GM23338 (cell line): ENCODE measurements around the gene TTLL13. TPM values are rescaled to one million over a fixed set of nuclear protein-coding genes. Genes with fewer than 3 reads are reported as not detected.

ENCODE experiments used
- ATAC-seq: fragments of 200-7000 bp; cut with Tn5 transposase; 3 replicates; pipeline ENCODE4 v1.9.1; 2020
- DNase-seq: peaks from one replicate; pipeline ENCODE4 v3.0.0-alpha.2; 2015; ENCODE audit warnings: low spot score
- H2AFZ ChIP-seq: fragments of 200-600 bp; sonication (generic); 2 replicates; pipeline ENCODE4 v1.8.0; 2016; ENCODE audit warnings: antibody characterized with exemption, mild to moderate bottlenecking, moderate library complexity
- H3F3A ChIP-seq: fragments of 200-600 bp; sonication (generic); replicated peaks from 2 replicates; pipeline ENCODE4 v1.8.0; 2017; ENCODE audit warnings: antibody characterized with exemption, mixed run types, low read depth
- H3K27ac ChIP-seq: fragments of 200-600 bp; sonication (generic); 2 replicates; pipeline ENCODE4 v1.6.1; 2016; ENCODE audit warnings: low read depth
- H3K27me3 ChIP-seq: fragments of 200-600 bp; sonication (generic); 2 replicates; pipeline ENCODE4 v1.8.0; 2016; ENCODE audit warnings: mild to moderate bottlenecking, mixed run types, moderate library complexity; ENCODE audit not compliant: insufficient read depth
- H3K36me3 ChIP-seq: fragments of 200-600 bp; sonication (generic); 2 replicates; pipeline ENCODE4 v1.8.0; 2016; ENCODE audit warnings: mild to moderate bottlenecking; ENCODE audit not compliant: insufficient read depth
- H3K4me1 ChIP-seq: fragments of 200-600 bp; sonication (generic); 2 replicates; pipeline ENCODE4 v1.8.0; 2016; ENCODE audit warnings: mild to moderate bottlenecking, moderate library complexity; ENCODE audit not compliant: insufficient read depth
- H3K4me2 ChIP-seq: fragments of 200-600 bp; sonication (generic); 2 replicates; pipeline ENCODE4 v1.7.1; 2017; ENCODE audit warnings: mixed run types
- H3K4me3 ChIP-seq: fragments of 200-600 bp; sonication (generic); 2 replicates; pipeline ENCODE4 v1.6.1; 2016; ENCODE audit warnings: mixed run types
- H3K79me2 ChIP-seq: fragments of 200-600 bp; sonication (generic); replicated peaks from 2 replicates; pipeline ENCODE4 v1.8.0; 2017; ENCODE audit warnings: mild to moderate bottlenecking; ENCODE audit not compliant: insufficient read depth
- H3K9me2 ChIP-seq: fragments of 200-600 bp; sonication (generic); 2 replicates; pipeline ENCODE4 v1.8.0; 2017; ENCODE audit not compliant: insufficient read depth
- H4K20me1 ChIP-seq: fragments of 200-600 bp; sonication (generic); replicated peaks from 2 replicates; pipeline ENCODE4 v1.8.0; 2017; ENCODE audit warnings: mild to moderate bottlenecking; ENCODE audit not compliant: insufficient read depth
- H3K27ac Mint-ChIP-seq: 2 replicates; pipeline ENCODE4 v1.8.0; 2020; ENCODE audit warnings: inconsistent platforms, mild to moderate bottlenecking, moderate library complexity, mixed read lengths
- H3K27me3 Mint-ChIP-seq: 3 replicates; pipeline ENCODE4 v1.8.0; 2022; ENCODE audit warnings: low read depth, mild to moderate bottlenecking, moderate library complexity, mixed read lengths, inconsistent platforms; ENCODE audit not compliant: insufficient read depth, poor library complexity
- H3K36me3 Mint-ChIP-seq: 3 replicates; pipeline ENCODE4 v1.8.0; 2021; ENCODE audit warnings: low read depth, mild to moderate bottlenecking, inconsistent platforms, moderate library complexity, mixed read lengths
- H3K4me1 Mint-ChIP-seq: 3 replicates; pipeline ENCODE4 v1.8.0; 2020; ENCODE audit warnings: mild to moderate bottlenecking, inconsistent platforms, mixed read lengths
- H3K4me3 Mint-ChIP-seq: 3 replicates; pipeline ENCODE4 v1.8.0; 2021; ENCODE audit warnings: moderate library complexity, mild to moderate bottlenecking, inconsistent platforms, mixed read lengths
- H3K9me3 Mint-ChIP-seq: 3 replicates; pipeline ENCODE4 v1.8.0; 2020; ENCODE audit warnings: moderate library complexity, mild to moderate bottlenecking, inconsistent platforms, mixed read lengths
- CREB1 ChIP-seq: fragments of 250-450 bp; sonication (Bioruptor Pico); IDR thresholded peaks from 2 replicates; pipeline ENCODE4 v1.5.0; 2020; ENCODE audit warnings: low read depth, mild to moderate bottlenecking, moderate library complexity
- ETS1 ChIP-seq: IDR thresholded peaks from 2 replicates; pipeline ENCODE4 v1.6.1; 2016; ENCODE audit warnings: antibody characterized with exemption
- EZH2 ChIP-seq: fragments of 200-600 bp; sonication (generic); IDR thresholded peaks from one replicate; pipeline ENCODE4 v1.8.0; 2017; ENCODE audit warnings: antibody characterized with exemption, mild to moderate bottlenecking, low read depth; ENCODE audit not compliant: unreplicated experiment
- EZH2phosphoT487 ChIP-seq: fragments of 200-600 bp; sonication (generic); IDR thresholded peaks from one replicate; pipeline ENCODE4 v1.8.1; 2018; ENCODE audit warnings: antibody characterized with exemption; ENCODE audit not compliant: unreplicated experiment
- JUNB ChIP-seq: IDR thresholded peaks from one replicate; pipeline ENCODE4 v1.6.1; 2016; ENCODE audit warnings: antibody characterized with exemption; ENCODE audit not compliant: unreplicated experiment
- NANOG ChIP-seq: IDR thresholded peaks from 2 replicates; pipeline ENCODE4 v1.6.1; 2016; ENCODE audit warnings: antibody characterized with exemption, borderline replicate concordance
- POLR2AphosphoS5 ChIP-seq: IDR thresholded peaks from 2 replicates; pipeline ENCODE4 v1.6.1; 2016; ENCODE audit warnings: antibody characterized with exemption, low read depth
- REST ChIP-seq: IDR thresholded peaks from one replicate; pipeline ENCODE4 v1.6.1; 2018; ENCODE audit warnings: antibody characterized with exemption; ENCODE audit not compliant: unreplicated experiment
- STAT1 ChIP-seq: IDR thresholded peaks from one replicate; pipeline ENCODE4 v1.6.1; 2016; ENCODE audit warnings: antibody characterized with exemption; ENCODE audit not compliant: unreplicated experiment
- ZNF114 ChIP-seq: fragments of 250-450 bp; sonication (Bioruptor Pico); IDR thresholded peaks from 2 replicates; pipeline ENCODE4 v1.5.0; 2020; ENCODE audit warnings: mild to moderate bottlenecking, moderate library complexity
- ZNF331 ChIP-seq: fragments of 250-450 bp; sonication (Bioruptor Pico); IDR thresholded peaks from 2 replicates; pipeline ENCODE4 v1.5.0; 2020; ENCODE audit warnings: low read depth, mild to moderate bottlenecking, moderate library complexity
- polyA plus RNA-seq: library from polyadenylated mRNA; unstranded; fragments of >200 nt; fragmentation: Nextera tagmentation; extraction: Ambion mirVana; gene quantifications from 2 replicates; pipeline ENCODE4 v1.2.1, GENCODE V29; 2016
- total RNA-seq: library from RNA; depleted of rRNA; stranded (reverse); fragments of >200 nt; shearing (Covaris generic); gene quantifications from 2 replicates; pipeline ENCODE4 v1.2.3, GENCODE V29; 2014
- TF ChIP-seq, protein P1 (sequence below), 2 experiments: fragments of 200-600 bp in 1 of 2; sonication (generic) in 1 of 2; conservative IDR thresholded peaks; 2 replicates each; pipeline versions ENCODE4 v1.5.1 to v1.6.1; 2016 to 2017; ENCODE audit warnings: antibody characterized with exemption in 2 of 2, low read depth in 2 of 2, mild to moderate bottlenecking in 2 of 2, moderate library complexity in 1 of 2

TTLL13 gene
- total and polyA plus RNA-seq, 2 experiments from 2014 or later, result not detected

DNA sequence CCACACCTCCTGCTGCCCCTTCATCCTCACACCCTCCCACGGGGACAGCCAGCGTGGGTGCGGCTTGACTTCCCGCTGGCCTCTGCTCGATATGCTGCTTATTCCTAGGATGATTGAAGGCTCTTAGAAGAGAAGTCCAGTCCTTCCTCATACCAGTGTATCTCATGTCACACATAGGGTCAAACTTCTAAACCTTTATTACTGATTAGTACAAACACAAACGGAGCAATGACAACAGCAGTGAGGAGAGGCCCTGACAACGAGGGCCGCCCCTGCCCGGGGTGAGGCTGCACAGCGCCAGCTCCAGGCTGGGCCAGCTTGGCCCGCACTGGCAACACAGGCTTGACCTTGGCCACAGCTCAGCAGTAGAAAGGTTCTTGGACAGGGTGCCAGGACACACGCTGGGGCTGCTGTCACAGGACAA is 19.3 kb upstream of the TTLL13 start:
- Histone ChIP-seq H2AFZ (no peak overlapping the region), H3K9me2 (no peaks in the 10 kb centered on the region), H3K79me2 (no peaks in the 10 kb centered on the region), H3K4me3 (no peak overlapping the region), H3K27ac (no peak overlapping the region), H3K4me2 (no peak overlapping the region), H4K20me1 (no peaks in the 10 kb centered on the region; the same call in 1 of the 2 replicates), H3K27me3 (no peaks in the 10 kb centered on the region), H3F3A (peaks cover 11% of the 10 kb centered on the region; the same call in 1 of the 2 replicates), H3K4me1 (peaks cover 14% of the 10 kb centered on the region; the same call in 1 of the 2 replicates), H3K36me3 (peaks cover 11% of the 10 kb centered on the region)
- ATAC-seq (no peak), DNase-seq (no peak)
- H3K9me3 Mint-ChIP-seq, result no peaks in the 10 kb centered on the region
- H3K27me3 Mint-ChIP-seq, result peaks cover 15% of the 10 kb centered on the region
- H3K36me3 Mint-ChIP-seq, result peaks cover 22% of the 10 kb centered on the region
- no peak overlapping the region for H3K27ac Mint-ChIP-seq
- H3K4me3 Mint-ChIP-seq, result no peak overlapping the region
- H3K4me1 Mint-ChIP-seq, result peaks cover 7% of the 10 kb centered on the region
- TF ChIP-seq REST (no peak), NANOG (no peak), EZH2 (no peak), JUNB (no peak), POLR2AphosphoS5 (no peak), STAT1 (no peak), ZNF331 (CRISPR knock-in tag) (no peak), CREB1 (CRISPR knock-in tag) (no peak), ETS1 (no peak)

DNA sequence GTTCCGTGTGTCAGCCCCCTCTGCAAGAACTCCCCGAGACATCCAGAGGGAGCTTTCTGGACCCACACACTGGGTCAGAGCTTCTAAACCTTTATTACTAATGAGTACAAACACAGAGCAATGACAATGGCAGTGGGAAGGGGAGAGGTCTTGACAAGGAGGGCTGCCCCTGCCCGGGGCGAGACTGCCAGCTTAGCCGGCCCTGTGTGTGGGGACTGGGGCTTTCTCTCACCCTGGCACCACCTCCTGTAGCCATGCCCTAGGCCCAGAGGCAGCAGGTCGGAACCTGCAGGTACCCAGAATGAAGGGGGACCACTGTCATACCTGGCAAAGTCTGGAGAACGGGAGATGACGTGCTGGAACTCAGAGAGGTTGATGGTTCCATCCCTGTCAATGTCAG is 18.7 kb upstream of the TTLL13 start:
- Mint-ChIP-seq H3K4me3 (no peak overlapping the region), H3K4me1 (peaks cover 7% of the 10 kb centered on the region), H3K36me3 (peaks cover 19% of the 10 kb centered on the region), H3K27me3 (peaks cover 14% of the 10 kb centered on the region), H3K27ac (no peak overlapping the region), H3K9me3 (no peaks in the 10 kb centered on the region)
- H3K36me3 ChIP-seq, result peaks cover 7% of the 10 kb centered on the region
- no peaks in the 10 kb centered on the region; the same call in 1 of the 2 replicates for H4K20me1 ChIP-seq
- H3K79me2 ChIP-seq, result no peaks in the 10 kb centered on the region
- no peak overlapping the region for H3K27ac ChIP-seq
- H3K4me1 ChIP-seq, result peaks cover 14% of the 10 kb centered on the region; the same call in 1 of the 2 replicates
- ATAC-seq (no peak), DNase-seq (no peak)
- H3K9me2 ChIP-seq, result no peaks in the 10 kb centered on the region
- H3F3A ChIP-seq, result peaks cover 11% of the 10 kb centered on the region; the same call in 1 of the 2 replicates
- H3K27me3 ChIP-seq, result no peaks in the 10 kb centered on the region
- H3K4me3 ChIP-seq, result no peak overlapping the region
- H2AFZ ChIP-seq, result no peak overlapping the region
- H3K4me2 ChIP-seq, result no peak overlapping the region
- TF ChIP-seq STAT1 (no peak), ETS1 (no peak), REST (no peak), EZH2 (no peak), POLR2AphosphoS5 (no peak), EZH2phosphoT487 (no peak), NANOG (no peak), CREB1 (CRISPR knock-in tag) (no peak), ZNF331 (CRISPR knock-in tag) (no peak), ZNF114 (no peak)
- TF ChIP-seq, protein P1, sequence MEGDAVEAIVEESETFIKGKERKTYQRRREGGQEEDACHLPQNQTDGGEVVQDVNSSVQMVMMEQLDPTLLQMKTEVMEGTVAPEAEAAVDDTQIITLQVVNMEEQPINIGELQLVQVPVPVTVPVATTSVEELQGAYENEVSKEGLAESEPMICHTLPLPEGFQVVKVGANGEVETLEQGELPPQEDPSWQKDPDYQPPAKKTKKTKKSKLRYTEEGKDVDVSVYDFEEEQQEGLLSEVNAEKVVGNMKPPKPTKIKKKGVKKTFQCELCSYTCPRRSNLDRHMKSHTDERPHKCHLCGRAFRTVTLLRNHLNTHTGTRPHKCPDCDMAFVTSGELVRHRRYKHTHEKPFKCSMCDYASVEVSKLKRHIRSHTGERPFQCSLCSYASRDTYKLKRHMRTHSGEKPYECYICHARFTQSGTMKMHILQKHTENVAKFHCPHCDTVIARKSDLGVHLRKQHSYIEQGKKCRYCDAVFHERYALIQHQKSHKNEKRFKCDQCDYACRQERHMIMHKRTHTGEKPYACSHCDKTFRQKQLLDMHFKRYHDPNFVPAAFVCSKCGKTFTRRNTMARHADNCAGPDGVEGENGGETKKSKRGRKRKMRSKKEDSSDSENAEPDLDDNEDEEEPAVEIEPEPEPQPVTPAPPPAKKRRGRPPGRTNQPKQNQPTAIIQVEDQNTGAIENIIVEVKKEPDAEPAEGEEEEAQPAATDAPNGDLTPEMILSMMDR (conservative IDR thresholded peaks at IDR 0.05; ENCODE audit: low read depth in 2 of 2), result no peak
